PC-9 (cell line): ENCODE measurements around the gene FRMPD2.

ENCODE experiments used
- EZH2 ChIP-seq: fragments of 200-600 bp; sonication (generic); IDR thresholded peaks from 2 replicates; pipeline ENCODE4 v1.8.0; 2017; ENCODE audit warnings: antibody characterized with exemption, low read depth
- TF ChIP-seq, protein P1 (sequence below): fragments of 200-600 bp; sonication (generic); conservative IDR thresholded peaks from 2 replicates; pipeline ENCODE4 v1.6.1; 2017; ENCODE audit warnings: mixed run types, antibody characterized with exemption, mild to moderate bottlenecking, moderate library complexity

DNA sequence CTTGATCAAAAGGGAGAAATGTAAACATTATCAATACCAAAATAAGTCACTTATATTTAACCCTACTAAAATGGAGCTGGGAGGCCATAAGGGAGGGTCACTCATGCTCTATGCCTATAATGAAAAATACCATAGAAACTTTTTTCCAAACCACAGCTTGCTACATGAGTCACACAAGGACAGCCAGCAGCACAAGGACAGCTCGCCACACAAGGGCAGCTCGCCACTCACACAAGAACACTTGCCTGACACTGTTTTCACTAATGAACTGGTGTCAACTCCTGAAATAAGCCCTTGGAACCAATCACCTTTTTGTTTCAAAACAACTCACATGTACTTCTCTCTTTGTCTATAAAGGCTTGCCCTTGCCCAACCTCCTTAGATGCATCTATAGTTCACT lies 43.3 kb downstream of the FRMPD2 start:
- TF ChIP-seq, protein P1, sequence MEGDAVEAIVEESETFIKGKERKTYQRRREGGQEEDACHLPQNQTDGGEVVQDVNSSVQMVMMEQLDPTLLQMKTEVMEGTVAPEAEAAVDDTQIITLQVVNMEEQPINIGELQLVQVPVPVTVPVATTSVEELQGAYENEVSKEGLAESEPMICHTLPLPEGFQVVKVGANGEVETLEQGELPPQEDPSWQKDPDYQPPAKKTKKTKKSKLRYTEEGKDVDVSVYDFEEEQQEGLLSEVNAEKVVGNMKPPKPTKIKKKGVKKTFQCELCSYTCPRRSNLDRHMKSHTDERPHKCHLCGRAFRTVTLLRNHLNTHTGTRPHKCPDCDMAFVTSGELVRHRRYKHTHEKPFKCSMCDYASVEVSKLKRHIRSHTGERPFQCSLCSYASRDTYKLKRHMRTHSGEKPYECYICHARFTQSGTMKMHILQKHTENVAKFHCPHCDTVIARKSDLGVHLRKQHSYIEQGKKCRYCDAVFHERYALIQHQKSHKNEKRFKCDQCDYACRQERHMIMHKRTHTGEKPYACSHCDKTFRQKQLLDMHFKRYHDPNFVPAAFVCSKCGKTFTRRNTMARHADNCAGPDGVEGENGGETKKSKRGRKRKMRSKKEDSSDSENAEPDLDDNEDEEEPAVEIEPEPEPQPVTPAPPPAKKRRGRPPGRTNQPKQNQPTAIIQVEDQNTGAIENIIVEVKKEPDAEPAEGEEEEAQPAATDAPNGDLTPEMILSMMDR = no peak
- no peak for TF ChIP-seq EZH2
